Lower lobe of right lung (tissue), 2 donors: ENCODE results near the gene RRAGC. TPM values are rescaled to one million over a fixed set of nuclear protein-coding genes. Genes with fewer than 3 reads are reported as not detected.

Experiments
- ATAC-seq, 2 donors: fragments of 200-7000 bp; cut with Tn5 transposase; one replicate each; pipeline ENCODE4 v1.9.1; 2020 to 2022; ENCODE audit warnings: mild to moderate bottlenecking in 2 of 2, moderate library complexity in 2 of 2
- DNase-seq: peaks from one replicate; pipeline ENCODE4 v3.0.0-alpha.2; 2020
- H3K27ac ChIP-seq: fragments of 200-600 bp; one replicate; pipeline ENCODE4 v1.8.0; 2022
- H3K27me3 ChIP-seq: fragments of 200-600 bp; one replicate; pipeline ENCODE4 v1.8.0; 2022; ENCODE audit warnings: low read depth
- H3K36me3 ChIP-seq: fragments of 200-600 bp; one replicate; pipeline ENCODE4 v1.8.0; 2022; ENCODE audit warnings: mild to moderate bottlenecking
- H3K4me1 ChIP-seq: fragments of 200-600 bp; one replicate; pipeline ENCODE4 v1.8.0; 2022
- H3K4me3 ChIP-seq: fragments of 200-600 bp; one replicate; pipeline ENCODE4 v1.8.0; 2022; ENCODE audit warnings: mild to moderate bottlenecking
- H3K9me3 ChIP-seq: fragments of 200-600 bp; one replicate; pipeline ENCODE4 v1.8.0; 2022
- intact Hi-C: fragments of 100-400 bp; cut with DNase I; formaldehyde crosslinking; loops from one replicate; pipeline ENCODE4 v1.11.0; 2022
- total RNA-seq: library from RNA; stranded (reverse); fragmentation: NEBNext Ultra II Directional; extraction: Animal tissue kit (Norgen Biotek cat#: 25700); gene quantifications from one replicate; pipeline ENCODE4 v1.2.1, GENCODE V29; 2021
- TF ChIP-seq, protein P1 (sequence below): fragments of 200-600 bp; IDR thresholded peaks from one replicate; pipeline ENCODE4 v1.8.0; 2022; ENCODE audit warnings: antibody characterized with exemption, mild to moderate bottlenecking
- donor health status: DM: no; HTN: yes; CAD: no; lungs with severe emphysema.

RRAGC gene
- total RNA-seq, 1 donor from 2014 or later, result 33.9 TPM

DNA sequence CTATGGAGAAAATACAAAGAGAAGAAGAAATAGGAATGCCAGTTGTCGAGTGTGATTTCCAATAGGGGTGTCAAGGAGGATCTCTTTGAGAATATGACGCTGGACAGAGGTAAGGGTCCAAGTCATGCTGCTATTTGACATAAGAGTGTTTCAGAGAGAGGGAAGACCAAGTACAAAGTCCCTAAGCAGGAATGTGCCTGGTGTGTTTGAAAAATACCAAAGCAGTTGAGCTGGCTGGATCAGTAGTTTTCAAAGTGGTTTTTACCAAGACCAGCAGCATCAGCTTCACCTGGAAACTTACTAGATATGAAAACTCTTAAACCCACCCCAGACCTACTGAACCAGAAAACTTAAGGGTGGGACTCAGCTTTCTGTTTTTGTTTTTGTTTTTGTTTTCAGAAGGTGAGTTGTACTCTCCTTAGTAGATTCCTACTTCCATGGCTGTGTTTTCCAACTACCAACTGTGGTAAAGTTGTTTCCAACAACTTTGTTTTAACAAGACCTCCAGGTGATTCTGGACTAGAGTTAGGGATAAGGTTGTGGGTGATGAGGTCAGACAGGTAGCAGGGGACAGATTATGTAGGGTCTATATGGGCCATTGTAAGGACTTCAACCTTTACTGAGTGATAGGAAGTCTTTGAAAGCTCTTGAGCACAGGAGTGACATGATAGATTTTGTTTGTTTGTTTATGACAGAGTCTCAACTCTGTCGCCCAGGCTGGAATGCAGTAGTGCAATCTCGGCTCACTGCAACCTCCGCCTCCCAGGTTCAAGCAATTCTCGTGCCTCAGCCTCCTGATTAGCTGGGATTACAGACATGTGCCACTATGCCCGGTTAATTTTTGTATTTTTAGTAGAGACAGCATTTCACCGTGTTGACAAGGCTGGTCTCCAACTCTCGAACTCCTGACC is 29.1 kb upstream of the RRAGC start:
- H3K4me1 ChIP-seq, result no peaks in the 10 kb centered on the region

DNA sequence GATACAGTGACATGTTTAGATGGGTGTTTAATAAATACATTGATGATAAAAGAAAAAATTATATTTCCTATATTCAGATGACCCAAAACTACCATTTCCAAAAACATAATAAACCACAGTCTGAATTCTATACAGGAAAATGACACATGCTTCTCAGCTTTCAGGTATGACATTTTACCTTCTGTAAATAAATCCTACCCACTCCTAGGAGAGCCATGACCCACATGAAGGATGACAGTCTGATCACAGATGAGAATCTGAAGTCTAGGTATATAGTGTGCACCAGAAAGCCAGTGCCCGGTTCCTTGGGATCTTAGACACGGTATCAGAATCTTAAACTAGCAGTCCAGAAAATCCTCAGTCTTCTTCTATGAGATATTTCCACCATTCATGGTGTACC is 25.5 kb upstream of the RRAGC start:
- Histone ChIP-seq H3K36me3 (no peaks in the 10 kb centered on the region), H3K27ac (no peak overlapping the region), H3K27me3 (no peaks in the 10 kb centered on the region), H3K4me1 (no peaks in the 10 kb centered on the region), H3K4me3 (no peak overlapping the region), H3K9me3 (no peaks in the 10 kb centered on the region)
- TF ChIP-seq, protein P1, sequence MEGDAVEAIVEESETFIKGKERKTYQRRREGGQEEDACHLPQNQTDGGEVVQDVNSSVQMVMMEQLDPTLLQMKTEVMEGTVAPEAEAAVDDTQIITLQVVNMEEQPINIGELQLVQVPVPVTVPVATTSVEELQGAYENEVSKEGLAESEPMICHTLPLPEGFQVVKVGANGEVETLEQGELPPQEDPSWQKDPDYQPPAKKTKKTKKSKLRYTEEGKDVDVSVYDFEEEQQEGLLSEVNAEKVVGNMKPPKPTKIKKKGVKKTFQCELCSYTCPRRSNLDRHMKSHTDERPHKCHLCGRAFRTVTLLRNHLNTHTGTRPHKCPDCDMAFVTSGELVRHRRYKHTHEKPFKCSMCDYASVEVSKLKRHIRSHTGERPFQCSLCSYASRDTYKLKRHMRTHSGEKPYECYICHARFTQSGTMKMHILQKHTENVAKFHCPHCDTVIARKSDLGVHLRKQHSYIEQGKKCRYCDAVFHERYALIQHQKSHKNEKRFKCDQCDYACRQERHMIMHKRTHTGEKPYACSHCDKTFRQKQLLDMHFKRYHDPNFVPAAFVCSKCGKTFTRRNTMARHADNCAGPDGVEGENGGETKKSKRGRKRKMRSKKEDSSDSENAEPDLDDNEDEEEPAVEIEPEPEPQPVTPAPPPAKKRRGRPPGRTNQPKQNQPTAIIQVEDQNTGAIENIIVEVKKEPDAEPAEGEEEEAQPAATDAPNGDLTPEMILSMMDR, result no peak
- no peak for ATAC-seq
- no peak for DNase-seq
- intact Hi-C loops, result no loop called here

More for the DNA sequence above, 29.1 kb upstream of the RRAGC start:
- DNase-seq, result no peak
- intact Hi-C loops, result no loop called here
- no peak overlapping the region for H3K4me3 ChIP-seq
- TF ChIP-seq, protein P1, result no peak
- no peaks in the 10 kb centered on the region for H3K36me3 ChIP-seq
- no peak for ATAC-seq
- H3K27me3 ChIP-seq, result no peaks in the 10 kb centered on the region
- H3K27ac ChIP-seq, result no peak overlapping the region
- no peaks in the 10 kb centered on the region for H3K9me3 ChIP-seq

DNA sequence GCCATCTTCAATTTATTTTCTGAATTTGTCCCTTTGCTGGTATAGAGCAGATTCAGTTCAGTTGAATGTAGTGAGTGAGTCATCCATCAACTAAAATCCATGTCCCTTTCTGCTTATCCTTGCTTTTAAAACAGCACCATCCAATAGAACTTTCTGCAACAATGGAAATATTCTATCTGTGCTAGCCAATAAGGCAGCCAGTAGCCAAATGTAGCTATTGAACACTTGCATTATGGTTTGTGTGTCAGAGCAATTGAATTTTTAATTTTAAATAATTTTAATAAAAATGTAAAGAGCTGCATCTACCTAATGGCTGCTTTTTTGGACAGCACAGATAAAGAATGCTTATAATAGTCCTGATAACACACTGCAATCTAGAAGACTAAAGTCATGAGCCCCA is 21.9 kb upstream of the RRAGC start, which contains the start of gene GJA9:
Gene GJA9, minus strand, starts transcription at position 101 of the 400 bp plus-strand sequence. CDS start 5,489 bp downstream, outside the sequence.
- no peak for ATAC-seq
- no peak for DNase-seq
- Histone ChIP-seq H3K36me3 (no peaks in the 10 kb centered on the region), H3K27me3 (no peaks in the 10 kb centered on the region), H3K4me1 (no peaks in the 10 kb centered on the region), H3K9me3 (no peaks in the 10 kb centered on the region), H3K27ac (no peak within 1 kb of the TSS), H3K4me3 (no peak within 1 kb of the TSS)
- TF ChIP-seq, protein P1, result no peak
- intact Hi-C loops, result no loop called here

DNA sequence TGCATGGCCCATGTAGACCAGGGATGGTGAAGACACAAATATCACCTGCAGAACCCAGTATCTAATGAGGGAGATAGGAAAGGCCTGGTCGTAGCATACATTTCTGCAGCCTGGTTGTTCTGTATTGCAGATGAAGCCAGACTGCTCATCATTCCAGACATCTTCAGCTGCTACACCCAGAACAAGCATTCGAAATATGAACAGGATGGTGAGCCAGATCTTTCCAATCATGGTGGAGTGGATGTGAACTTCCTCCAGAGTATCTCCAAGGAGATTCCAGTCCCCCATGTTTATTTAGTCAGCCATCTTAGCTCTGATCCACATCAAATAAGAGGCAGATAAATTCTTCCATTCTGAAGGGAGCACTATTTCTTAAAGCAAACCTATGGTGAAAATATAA is 16.2 kb upstream of the RRAGC start:
- Histone ChIP-seq H3K9me3 (no peaks in the 10 kb centered on the region), H3K27ac (no peak overlapping the region), H3K4me1 (peaks cover 18% of the 10 kb centered on the region), H3K27me3 (no peaks in the 10 kb centered on the region), H3K4me3 (no peak overlapping the region), H3K36me3 (no peaks in the 10 kb centered on the region)
- no peak for DNase-seq
- TF ChIP-seq, protein P1, result no peak
- intact Hi-C loops, result no loop called here
- ATAC-seq, result no peak

DNA sequence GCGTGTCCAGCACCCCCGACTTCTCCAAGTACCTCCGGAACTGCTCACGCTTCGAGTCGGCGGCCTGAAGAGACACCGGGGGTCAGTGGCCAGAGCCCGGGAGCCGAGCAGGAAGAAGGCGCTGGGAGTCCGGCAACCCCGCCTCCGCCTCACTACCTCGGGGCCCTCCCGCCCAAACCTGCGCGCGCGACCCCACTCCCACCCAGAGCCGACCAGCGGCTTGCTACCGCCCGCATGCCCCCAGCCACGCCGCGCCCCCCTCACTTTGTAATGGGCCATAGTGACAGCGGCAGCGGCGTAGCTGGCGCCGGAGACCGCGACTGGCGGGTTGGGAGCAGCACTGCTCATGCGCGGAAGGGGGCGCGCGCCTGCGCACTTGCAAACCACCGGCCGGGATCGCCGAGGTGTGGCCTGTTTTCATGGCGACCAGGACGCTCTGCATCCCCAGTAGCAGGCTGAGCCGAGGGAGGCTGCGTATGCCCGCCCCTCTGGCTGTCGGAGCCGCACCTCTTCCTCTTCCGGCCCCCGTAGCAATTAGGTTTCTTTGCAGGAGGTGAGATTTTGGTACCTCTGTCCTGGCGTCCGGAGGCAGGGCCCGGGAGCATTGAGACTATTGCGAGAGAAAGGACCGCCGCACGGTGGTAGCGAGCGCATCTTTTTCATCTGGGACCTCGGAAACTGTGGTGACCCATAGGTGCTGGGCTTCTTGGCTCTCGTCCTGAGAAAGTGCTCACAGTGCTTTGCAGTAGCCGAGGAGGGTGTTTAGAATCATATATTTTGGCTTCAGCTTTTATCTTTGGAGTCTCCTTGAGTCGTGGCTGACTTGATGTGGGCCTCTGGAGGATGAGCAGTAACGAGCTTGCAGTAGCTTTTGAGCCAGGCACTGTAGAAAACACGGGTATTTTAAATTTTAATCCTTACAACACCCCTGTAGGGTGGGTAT is 13.7 kb upstream of the RRAGC start, which contains the start of gene MYCBP:
Gene MYCBP, minus strand, starts transcription at position 322 of the 943 bp plus-strand sequence. Its CDS starts 43 bp downstream, at position 279.
- H3K4me1 ChIP-seq, result peaks cover 18% of the 10 kb centered on the region
- intact Hi-C loops, result no loop called here
- H3K4me3 ChIP-seq, result peak within 1 kb of the TSS; percentile 89
- DNase-seq, result peak; percentile 98
- ATAC-seq, result peak; percentile 100
- H3K36me3 ChIP-seq, result no peaks in the 10 kb centered on the region
- no peaks in the 10 kb centered on the region for H3K27me3 ChIP-seq
- H3K9me3 ChIP-seq, result no peaks in the 10 kb centered on the region
- TF ChIP-seq, protein P1, result peak; percentile 39
- H3K27ac ChIP-seq, result peak within 1 kb of the TSS; percentile 76
